GM13976 (cell line): ENCODE measurements around the gene DCHS2.

Experiments used
- DNase-seq: peaks from one replicate; pipeline ENCODE4 v3.0.0; 2012; ENCODE audit warnings: low spot score
- CTCF ChIP-seq: IDR thresholded peaks from 2 replicates; pipeline ENCODE4 v1.5.1; 2012; ENCODE audit warnings: borderline replicate concordance, mild to moderate bottlenecking; ENCODE audit not compliant: insufficient read depth; ENCODE audit errors: extremely low read depth, missing control alignments, control extremely low read depth
- in situ Hi-C: fragments of 300-500 bp; cut with MboI; formaldehyde crosslinking; loops from one replicate; pipeline ENCODE4 v1.12.0; 2022; ENCODE audit warnings: low sequenced_read_pairs, mixed read lengths, inconsistent platforms; ENCODE audit not compliant: unreplicated experiment

Gene DCHS2

GRCh38 chr4:154192585-154192984 lies 299.0 kb downstream of the DCHS2 start:
- TF ChIP-seq CTCF, result no peak
- DNase-seq, result no peak
- in situ Hi-C loops, result no loop called here

- no peak for DNase-seq
- in situ Hi-C loops, result no loop called here
- TF ChIP-seq CTCF, result no peak
Measured at GRCh38 chr4:154189346-154189745, 302.3 kb downstream of the DCHS2 start.

DNA sequence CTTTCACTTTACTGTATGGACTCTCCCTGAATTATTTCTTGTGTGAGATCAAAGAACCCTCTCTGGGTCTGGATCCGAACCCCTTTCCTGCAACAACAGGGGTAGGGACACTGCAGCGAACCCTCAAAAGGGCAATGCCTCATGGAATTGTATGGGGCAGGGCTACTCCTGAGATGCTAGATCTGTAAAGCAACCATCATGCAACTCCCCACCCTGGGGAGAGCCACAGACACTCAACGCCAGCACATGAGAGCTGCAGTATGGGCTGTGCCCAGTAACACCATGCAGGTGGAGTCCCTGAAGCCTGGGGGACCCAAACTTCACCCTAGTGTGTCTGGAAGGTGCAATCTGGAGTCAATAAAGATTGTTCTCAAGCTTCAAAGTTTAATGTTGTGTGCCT lies 304.7 kb downstream of the DCHS2 start:
- no peak for TF ChIP-seq CTCF
- DNase-seq, result no peak
- in situ Hi-C loops, result no loop called here

DNA sequence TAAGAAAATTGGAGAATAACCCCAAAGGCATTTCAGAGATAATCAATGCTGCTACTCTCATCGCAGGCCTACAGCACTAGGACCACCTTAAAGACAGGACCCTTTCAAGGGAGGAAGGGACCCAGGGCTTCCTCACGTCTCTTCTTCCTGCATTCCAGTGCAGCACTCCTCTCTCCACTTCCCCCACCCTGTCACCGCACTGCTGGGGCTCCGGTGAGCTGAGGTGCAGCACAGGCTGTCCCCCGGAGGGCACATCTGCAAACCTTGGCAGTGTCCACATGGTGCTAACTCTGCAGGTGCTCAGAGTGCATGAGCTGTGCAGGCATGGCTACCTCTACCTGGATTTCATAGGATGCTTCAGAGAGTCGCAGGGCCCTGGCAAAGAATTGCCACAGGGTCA lies 305.6 kb downstream of the DCHS2 start:
- TF ChIP-seq CTCF, result no peak
- DNase-seq, result no peak
- in situ Hi-C loops, result no loop called here

- no peak for DNase-seq
- TF ChIP-seq CTCF, result no peak
- in situ Hi-C loops, result no loop called here
Measured at GRCh38 chr4:154184238-154184637, 307.4 kb downstream of the DCHS2 start.

DNA sequence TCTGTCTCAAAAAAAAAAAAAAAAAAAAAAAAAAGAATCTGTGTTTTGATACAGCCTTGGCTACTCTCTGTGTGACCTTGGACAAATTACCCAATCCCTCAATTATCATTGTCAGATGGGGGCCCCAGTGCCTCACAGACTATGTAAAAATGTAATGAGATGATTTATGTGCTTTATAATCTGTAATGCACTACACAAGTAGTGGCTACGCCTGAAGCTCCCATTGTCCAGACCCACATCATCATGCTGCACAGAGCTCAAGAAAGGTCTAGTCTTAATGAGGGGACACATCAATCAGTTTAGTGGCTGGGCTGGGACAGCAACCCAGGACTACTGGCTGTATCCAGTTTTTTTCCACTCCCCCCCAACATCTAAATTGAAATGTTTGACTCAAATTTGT lies 308.3 kb downstream of the DCHS2 start:
- TF ChIP-seq CTCF, result no peak
- DNase-seq, result no peak
- in situ Hi-C loops, result no loop called here
